Gastroesophageal sphincter (tissue), 3 donors: ENCODE measurements around the gene OCIAD2.

ENCODE experiments used
- CTCF ChIP-seq, 4 experiments: fragments of 200-600 bp in 2 of 4; fragments of 450-650 bp in 2 of 4; sonication (generic) in 1 of 4; IDR thresholded peaks; one replicate each; pipeline ENCODE4 v1.5.1; 2017 to 2019; ENCODE audit warnings: antibody characterized with exemption in 4 of 4, mild to moderate bottlenecking in 2 of 4, moderate library complexity in 2 of 4
- EP300 ChIP-seq: sonication (generic); formaldehyde crosslinking; IDR thresholded peaks from one replicate; pipeline ENCODE4 v1.6.1; 2017; ENCODE audit warnings: antibody characterized with exemption, mild to moderate bottlenecking
- POLR2A ChIP-seq, 2 donors: fragments of 450-650 bp; IDR thresholded peaks; one replicate each; pipeline ENCODE4 v1.6.1; 2017; ENCODE audit warnings: antibody characterized with exemption in 2 of 2, mild to moderate bottlenecking in 2 of 2, moderate library complexity in 1 of 2
- POLR2AphosphoS5 ChIP-seq: sonication (generic); formaldehyde crosslinking; IDR thresholded peaks from one replicate; pipeline ENCODE4 v1.6.1; 2017; ENCODE audit warnings: antibody characterized with exemption

- TF ChIP-seq POLR2A (IDR thresholded peaks at IDR 0.05) (no peak), CTCF (IDR thresholded peaks at IDR 0.05) (no peak), POLR2AphosphoS5 (no peak), EP300 (no peak)
These were observed 33.2 kb upstream of the OCIAD2 start for GRCh38 chr4:48939785-48940184.
